Measurements from ENCODE around the gene SLC35B2.

DNA sequence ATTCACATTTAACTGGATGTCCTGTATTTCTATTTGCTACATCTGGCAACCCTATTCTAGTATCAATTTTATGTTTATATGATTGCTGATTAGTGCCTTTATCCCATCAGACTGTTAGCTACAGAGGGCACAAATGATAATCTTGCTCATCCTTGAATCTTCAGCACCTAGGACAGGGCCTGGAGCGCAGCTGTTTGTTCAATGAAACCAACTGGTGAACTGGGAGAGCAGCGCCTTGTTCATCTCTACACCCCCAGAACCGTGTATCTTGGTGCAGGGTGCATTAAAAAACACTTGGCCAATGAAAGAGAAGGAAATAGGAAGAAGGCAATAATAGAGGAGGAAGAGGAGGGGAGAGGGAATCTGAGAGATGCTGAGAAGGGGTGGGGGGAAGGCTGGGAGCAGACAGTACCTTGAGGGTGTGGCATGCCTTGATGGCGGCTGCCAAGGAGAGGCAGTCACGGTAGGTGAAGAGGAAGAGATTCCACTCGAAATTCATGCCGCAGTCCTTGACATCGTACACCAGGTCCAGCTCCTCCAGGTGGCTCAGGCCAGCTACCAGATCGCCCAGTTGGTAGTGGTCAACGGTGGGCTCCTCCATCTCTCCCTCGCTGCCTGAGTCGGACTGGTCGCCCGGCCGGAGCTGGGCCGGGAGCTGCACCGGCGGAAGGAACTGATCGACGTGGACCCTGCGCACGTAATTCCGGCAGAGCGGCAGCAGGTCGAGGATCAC, 28.4 kb upstream of the SLC35B2 start:
- no peak for TF ChIP-seq CTCF (IDR thresholded peaks at IDR 0.05)
- TF ChIP-seq POLR2A (IDR thresholded peaks at IDR 0.05): no peak
